Osteoblast (primary cell): ENCODE results near the gene IPO11. TPM values are rescaled to one million over a fixed set of nuclear protein-coding genes. Genes with fewer than 3 reads are reported as not detected.

ENCODE experiments used
- DNase-seq: peaks from one replicate; pipeline ENCODE4 v3.0.0; 2011; ENCODE audit warnings: low spot score, mixed read lengths; ENCODE audit not compliant: insufficient read length; ENCODE audit errors: missing footprints
- H2AFZ ChIP-seq: 2 replicates; pipeline ENCODE4 v1.6.0; 2011; ENCODE audit warnings: mild to moderate bottlenecking, low read length
- H3K27ac ChIP-seq: 2 replicates; pipeline ENCODE4 v1.5.1; 2011; ENCODE audit warnings: mild to moderate bottlenecking, low read depth, low read length, moderate library complexity
- H3K27me3 ChIP-seq: 2 replicates; pipeline ENCODE4 v1.6.0; 2012; ENCODE audit warnings: mild to moderate bottlenecking, control low read depth, inconsistent platforms, low read length, moderate library complexity; ENCODE audit not compliant: insufficient read depth
- H3K36me3 ChIP-seq: 2 replicates; pipeline ENCODE4 v1.5.1; 2011; ENCODE audit warnings: mild to moderate bottlenecking, low read length, control low read depth, moderate library complexity; ENCODE audit not compliant: insufficient read depth
- H3K4me1 ChIP-seq: 2 replicates; pipeline ENCODE4 v1.5.1; 2011; ENCODE audit warnings: mild to moderate bottlenecking, low read length, control low read depth, moderate library complexity; ENCODE audit not compliant: insufficient read depth
- H3K4me2 ChIP-seq: 2 replicates; pipeline ENCODE4 v1.6.0; 2011; ENCODE audit warnings: mild to moderate bottlenecking, low read length; ENCODE audit not compliant: insufficient read depth
- H3K4me3 ChIP-seq: fragments of 200-600 bp; sonication (generic); 3 replicates; pipeline ENCODE4 v1.5.1; 2012; ENCODE audit warnings: mild to moderate bottlenecking, low read length, inconsistent platforms; ENCODE audit not compliant: insufficient read depth
- H3K79me2 ChIP-seq: 2 replicates; pipeline ENCODE4 v1.6.0; 2012; ENCODE audit warnings: mild to moderate bottlenecking, low read length, control low read depth, inconsistent platforms; ENCODE audit not compliant: insufficient read depth
- H3K9me3 ChIP-seq: 2 replicates; pipeline ENCODE4 v1.5.1; 2011; ENCODE audit warnings: low read depth, low read length, control low read depth
- H4K20me1 ChIP-seq: 2 replicates; pipeline ENCODE4 v1.6.0; 2012; ENCODE audit warnings: mild to moderate bottlenecking, low read length, control low read depth; ENCODE audit not compliant: insufficient read depth
- CTCF ChIP-seq: IDR thresholded peaks from 2 replicates; pipeline ENCODE4 v1.5.1; 2011; ENCODE audit warnings: mild to moderate bottlenecking, low read depth, low read length, moderate library complexity; ENCODE audit errors: extremely low read depth
- total RNA-seq: library from RNA; depleted of rRNA; stranded (reverse); fragments of >200 nt; gene quantifications from 2 replicates; pipeline ENCODE4 v1.2.3, GENCODE V29; 2012

The IPO11 gene
- total RNA-seq, 1 donor = 24.2 TPM

- no peaks in the 10 kb centered on the region for H3K79me2 ChIP-seq
- H3K27me3 ChIP-seq = no peaks in the 10 kb centered on the region
- no peak overlapping the region for H3K27ac ChIP-seq
- H3K4me2 ChIP-seq = no peak overlapping the region
- no peaks in the 10 kb centered on the region for H3K4me1 ChIP-seq
- no peak overlapping the region for H2AFZ ChIP-seq
- no peaks in the 10 kb centered on the region for H3K9me3 ChIP-seq
- TF ChIP-seq CTCF = no peak
- peaks cover 17% of the 10 kb centered on the region for H3K36me3 ChIP-seq
- H4K20me1 ChIP-seq = no peaks in the 10 kb centered on the region
- DNase-seq = peak; percentile 58
- no peak overlapping the region for H3K4me3 ChIP-seq
Measured at GRCh38 chr5:62489471-62489870, 76.9 kb downstream of the IPO11 start.

DNA sequence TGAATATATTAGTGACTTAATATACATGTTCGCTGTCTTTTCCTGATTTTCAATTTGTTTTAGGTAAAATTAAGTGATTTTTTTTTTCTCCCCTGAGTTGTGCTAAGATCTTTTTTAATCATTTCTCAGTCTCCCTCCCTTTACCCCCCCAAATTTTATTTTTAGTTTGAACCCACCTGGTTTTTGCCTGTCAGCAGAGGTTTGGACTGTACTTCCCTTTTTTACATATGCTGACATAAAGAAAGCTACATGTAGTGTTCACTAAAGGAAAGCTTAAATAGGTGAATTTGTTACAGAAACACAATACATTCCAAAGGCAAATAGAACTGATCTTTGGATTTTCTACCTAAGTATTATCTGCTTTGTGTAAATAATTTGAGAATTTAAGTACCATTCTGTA is 82.2 kb downstream of the IPO11 start:
- TF ChIP-seq CTCF = no peak
- Histone ChIP-seq H2AFZ (no peak overlapping the region), H3K36me3 (peaks cover 11% of the 10 kb centered on the region), H4K20me1 (no peaks in the 10 kb centered on the region), H3K79me2 (no peaks in the 10 kb centered on the region), H3K4me2 (no peak overlapping the region), H3K9me3 (no peaks in the 10 kb centered on the region), H3K27ac (no peak overlapping the region), H3K4me3 (no peak overlapping the region), H3K4me1 (no peaks in the 10 kb centered on the region), H3K27me3 (no peaks in the 10 kb centered on the region)
- no peak for DNase-seq

DNA sequence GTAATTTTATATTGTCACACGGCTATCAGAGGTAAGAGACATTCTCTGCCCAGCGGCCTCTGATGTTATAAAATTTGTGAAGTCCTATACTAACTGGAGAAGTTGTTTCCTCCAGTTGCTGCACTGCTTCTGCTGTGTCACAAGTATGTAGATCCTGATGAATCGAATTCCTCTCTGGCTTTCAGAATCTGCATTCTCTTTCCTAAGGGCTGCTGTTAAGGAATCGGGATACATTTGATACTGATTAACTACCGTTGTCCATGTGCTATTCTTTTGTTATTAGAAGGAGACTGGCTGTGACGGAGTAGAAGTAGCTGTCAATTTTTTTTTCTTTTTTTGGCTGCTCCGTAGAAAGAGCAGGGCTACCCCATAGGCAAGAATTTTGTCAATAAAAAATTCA is 84.3 kb downstream of the IPO11 start:
- Histone ChIP-seq H3K27me3 (no peaks in the 10 kb centered on the region), H3K4me1 (no peaks in the 10 kb centered on the region), H3K36me3 (no peaks in the 10 kb centered on the region), H3K9me3 (no peaks in the 10 kb centered on the region), H3K79me2 (no peaks in the 10 kb centered on the region), H3K4me2 (no peak overlapping the region), H4K20me1 (no peaks in the 10 kb centered on the region), H3K27ac (no peak overlapping the region), H2AFZ (no peak overlapping the region), H3K4me3 (no peak overlapping the region)
- DNase-seq = no peak
- no peak for TF ChIP-seq CTCF

GRCh38 chr5:62498961-62499360 is 86.4 kb downstream of the IPO11 start:
- H3K9me3 ChIP-seq = no peaks in the 10 kb centered on the region

More at GRCh38 chr5:62498961-62499360, 86.4 kb downstream of the IPO11 start:
- H2AFZ ChIP-seq = no peak overlapping the region
- DNase-seq = no peak
- H3K27ac ChIP-seq = no peak overlapping the region
- H4K20me1 ChIP-seq = no peaks in the 10 kb centered on the region
- no peak overlapping the region for H3K4me3 ChIP-seq
- no peak for TF ChIP-seq CTCF
- H3K36me3 ChIP-seq = no peaks in the 10 kb centered on the region
- H3K27me3 ChIP-seq = no peaks in the 10 kb centered on the region
- no peaks in the 10 kb centered on the region for H3K79me2 ChIP-seq
- H3K4me1 ChIP-seq = no peaks in the 10 kb centered on the region
- H3K4me2 ChIP-seq = no peak overlapping the region
